ENCODE measurements around the gene ZMYM3. TPM values are rescaled to one million over a fixed set of nuclear protein-coding genes. Genes with fewer than 3 reads are reported as not detected.

Gene ZMYM3
- total and polyA plus RNA-seq, 2 experiments from 2014 or later, result 31.0 to 71.1 TPM

DNA sequence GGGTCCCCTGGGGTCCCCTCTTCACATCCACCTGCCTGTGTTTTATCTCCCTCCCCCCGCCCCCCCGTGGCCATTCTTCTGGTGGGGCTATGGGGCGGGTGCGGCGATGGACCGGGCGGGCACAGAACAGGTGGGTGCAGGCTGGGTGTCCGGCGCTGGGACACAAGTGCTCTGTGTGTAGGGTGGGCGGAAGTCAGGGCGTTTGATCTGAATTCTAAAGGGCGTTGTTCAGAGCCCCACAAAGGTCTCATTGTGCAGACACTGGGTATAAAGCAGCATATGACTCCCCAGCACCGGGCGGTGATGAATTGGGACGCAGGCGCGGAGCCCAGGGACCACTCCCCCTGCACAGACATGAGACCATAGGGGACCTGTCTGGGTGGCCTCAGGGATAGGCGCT is 31.0 kb downstream of the ZMYM3 start, which contains the start of gene GJB1 (continued):
- TF ChIP-seq, protein P1, sequence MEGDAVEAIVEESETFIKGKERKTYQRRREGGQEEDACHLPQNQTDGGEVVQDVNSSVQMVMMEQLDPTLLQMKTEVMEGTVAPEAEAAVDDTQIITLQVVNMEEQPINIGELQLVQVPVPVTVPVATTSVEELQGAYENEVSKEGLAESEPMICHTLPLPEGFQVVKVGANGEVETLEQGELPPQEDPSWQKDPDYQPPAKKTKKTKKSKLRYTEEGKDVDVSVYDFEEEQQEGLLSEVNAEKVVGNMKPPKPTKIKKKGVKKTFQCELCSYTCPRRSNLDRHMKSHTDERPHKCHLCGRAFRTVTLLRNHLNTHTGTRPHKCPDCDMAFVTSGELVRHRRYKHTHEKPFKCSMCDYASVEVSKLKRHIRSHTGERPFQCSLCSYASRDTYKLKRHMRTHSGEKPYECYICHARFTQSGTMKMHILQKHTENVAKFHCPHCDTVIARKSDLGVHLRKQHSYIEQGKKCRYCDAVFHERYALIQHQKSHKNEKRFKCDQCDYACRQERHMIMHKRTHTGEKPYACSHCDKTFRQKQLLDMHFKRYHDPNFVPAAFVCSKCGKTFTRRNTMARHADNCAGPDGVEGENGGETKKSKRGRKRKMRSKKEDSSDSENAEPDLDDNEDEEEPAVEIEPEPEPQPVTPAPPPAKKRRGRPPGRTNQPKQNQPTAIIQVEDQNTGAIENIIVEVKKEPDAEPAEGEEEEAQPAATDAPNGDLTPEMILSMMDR (conservative IDR thresholded peaks at IDR 0.05; ENCODE audit: low read depth in 2 of 2), result no peak
- no peak for TF ChIP-seq STAT1 (IDR thresholded peaks at IDR 0.05; ENCODE audit: unreplicated experiment)
- no peak for TF ChIP-seq JUNB (IDR thresholded peaks at IDR 0.05; ENCODE audit: unreplicated experiment)

DNA sequence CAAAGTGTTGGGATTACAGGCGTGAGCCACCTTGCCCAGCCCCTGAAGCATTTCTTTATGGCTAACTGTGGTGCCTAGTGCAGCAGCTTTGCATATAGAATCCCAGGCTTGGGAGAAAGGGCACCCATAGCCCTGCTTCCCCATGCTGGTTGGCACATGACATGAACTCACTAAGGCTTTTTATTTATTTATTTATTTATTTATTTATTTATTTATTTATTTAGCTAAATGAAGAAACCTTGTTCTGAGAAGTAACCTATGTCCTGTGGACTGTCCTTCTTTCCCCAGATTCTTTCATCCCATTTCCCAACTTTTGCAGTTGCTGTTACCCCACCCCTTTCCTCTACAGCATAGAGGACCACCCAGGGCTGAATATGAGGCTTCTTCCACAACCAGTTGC is 32.8 kb downstream of the ZMYM3 start:
- Mint-ChIP-seq H3K4me1 (peaks cover 33% of the 10 kb centered on the region), H3K9me3 (no peaks in the 10 kb centered on the region), H3K27ac (no peak overlapping the region), H3K36me3 (ENCODE audit: low read depth) (no peaks in the 10 kb centered on the region), H3K4me3 (no peak overlapping the region), H3K27me3 (ENCODE audit: insufficient read depth, low read depth, poor library complexity) (peaks cover 12% of the 10 kb centered on the region)
- no peak for ATAC-seq
- no peak overlapping the region for H2AFZ ChIP-seq
- H3K27me3 ChIP-seq (ENCODE audit: insufficient read depth), result no peaks in the 10 kb centered on the region
- H3K4me3 ChIP-seq, result no peak overlapping the region
- H3K27ac ChIP-seq (ENCODE audit: low read depth), result no peak overlapping the region
- DNase-seq (ENCODE audit: low spot score), result no peak
- no peaks in the 10 kb centered on the region for H3F3A ChIP-seq (replicated peaks; ENCODE audit: low read depth)
- no peak overlapping the region for H3K4me2 ChIP-seq
- no peaks in the 10 kb centered on the region for H3K9me2 ChIP-seq (ENCODE audit: insufficient read depth)
- H4K20me1 ChIP-seq (replicated peaks; ENCODE audit: insufficient read depth), result no peaks in the 10 kb centered on the region
- no peaks in the 10 kb centered on the region for H3K36me3 ChIP-seq (ENCODE audit: insufficient read depth)
- peaks cover 6% of the 10 kb centered on the region; the same call in 1 of the 2 replicates for H3K4me1 ChIP-seq (ENCODE audit: insufficient read depth)
- H3K79me2 ChIP-seq (replicated peaks; ENCODE audit: insufficient read depth), result no peaks in the 10 kb centered on the region
- TF ChIP-seq JUNB (IDR thresholded peaks at IDR 0.05; ENCODE audit: unreplicated experiment) (no peak), STAT1 (IDR thresholded peaks at IDR 0.05; ENCODE audit: unreplicated experiment) (no peak), CREB1 (CRISPR knock-in tag; IDR thresholded peaks at IDR 0.05; ENCODE audit: low read depth) (no peak), ZNF331 (CRISPR knock-in tag; IDR thresholded peaks at IDR 0.05; ENCODE audit: low read depth) (no peak), EZH2phosphoT487 (IDR thresholded peaks at IDR 0.05; ENCODE audit: unreplicated experiment) (no peak), EZH2 (IDR thresholded peaks at IDR 0.05; ENCODE audit: low read depth, unreplicated experiment) (no peak), NANOG (IDR thresholded peaks at IDR 0.05; ENCODE audit: borderline replicate concordance) (no peak), ZNF114 (CRISPR knock-in tag; IDR thresholded peaks at IDR 0.05) (no peak)
- TF ChIP-seq, protein P2, sequence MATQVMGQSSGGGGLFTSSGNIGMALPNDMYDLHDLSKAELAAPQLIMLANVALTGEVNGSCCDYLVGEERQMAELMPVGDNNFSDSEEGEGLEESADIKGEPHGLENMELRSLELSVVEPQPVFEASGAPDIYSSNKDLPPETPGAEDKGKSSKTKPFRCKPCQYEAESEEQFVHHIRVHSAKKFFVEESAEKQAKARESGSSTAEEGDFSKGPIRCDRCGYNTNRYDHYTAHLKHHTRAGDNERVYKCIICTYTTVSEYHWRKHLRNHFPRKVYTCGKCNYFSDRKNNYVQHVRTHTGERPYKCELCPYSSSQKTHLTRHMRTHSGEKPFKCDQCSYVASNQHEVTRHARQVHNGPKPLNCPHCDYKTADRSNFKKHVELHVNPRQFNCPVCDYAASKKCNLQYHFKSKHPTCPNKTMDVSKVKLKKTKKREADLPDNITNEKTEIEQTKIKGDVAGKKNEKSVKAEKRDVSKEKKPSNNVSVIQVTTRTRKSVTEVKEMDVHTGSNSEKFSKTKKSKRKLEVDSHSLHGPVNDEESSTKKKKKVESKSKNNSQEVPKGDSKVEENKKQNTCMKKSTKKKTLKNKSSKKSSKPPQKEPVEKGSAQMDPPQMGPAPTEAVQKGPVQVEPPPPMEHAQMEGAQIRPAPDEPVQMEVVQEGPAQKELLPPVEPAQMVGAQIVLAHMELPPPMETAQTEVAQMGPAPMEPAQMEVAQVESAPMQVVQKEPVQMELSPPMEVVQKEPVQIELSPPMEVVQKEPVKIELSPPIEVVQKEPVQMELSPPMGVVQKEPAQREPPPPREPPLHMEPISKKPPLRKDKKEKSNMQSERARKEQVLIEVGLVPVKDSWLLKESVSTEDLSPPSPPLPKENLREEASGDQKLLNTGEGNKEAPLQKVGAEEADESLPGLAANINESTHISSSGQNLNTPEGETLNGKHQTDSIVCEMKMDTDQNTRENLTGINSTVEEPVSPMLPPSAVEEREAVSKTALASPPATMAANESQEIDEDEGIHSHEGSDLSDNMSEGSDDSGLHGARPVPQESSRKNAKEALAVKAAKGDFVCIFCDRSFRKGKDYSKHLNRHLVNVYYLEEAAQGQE (IDR thresholded peaks at IDR 0.05; ENCODE audit: unreplicated experiment), result no peak
- TF ChIP-seq, protein P3, sequence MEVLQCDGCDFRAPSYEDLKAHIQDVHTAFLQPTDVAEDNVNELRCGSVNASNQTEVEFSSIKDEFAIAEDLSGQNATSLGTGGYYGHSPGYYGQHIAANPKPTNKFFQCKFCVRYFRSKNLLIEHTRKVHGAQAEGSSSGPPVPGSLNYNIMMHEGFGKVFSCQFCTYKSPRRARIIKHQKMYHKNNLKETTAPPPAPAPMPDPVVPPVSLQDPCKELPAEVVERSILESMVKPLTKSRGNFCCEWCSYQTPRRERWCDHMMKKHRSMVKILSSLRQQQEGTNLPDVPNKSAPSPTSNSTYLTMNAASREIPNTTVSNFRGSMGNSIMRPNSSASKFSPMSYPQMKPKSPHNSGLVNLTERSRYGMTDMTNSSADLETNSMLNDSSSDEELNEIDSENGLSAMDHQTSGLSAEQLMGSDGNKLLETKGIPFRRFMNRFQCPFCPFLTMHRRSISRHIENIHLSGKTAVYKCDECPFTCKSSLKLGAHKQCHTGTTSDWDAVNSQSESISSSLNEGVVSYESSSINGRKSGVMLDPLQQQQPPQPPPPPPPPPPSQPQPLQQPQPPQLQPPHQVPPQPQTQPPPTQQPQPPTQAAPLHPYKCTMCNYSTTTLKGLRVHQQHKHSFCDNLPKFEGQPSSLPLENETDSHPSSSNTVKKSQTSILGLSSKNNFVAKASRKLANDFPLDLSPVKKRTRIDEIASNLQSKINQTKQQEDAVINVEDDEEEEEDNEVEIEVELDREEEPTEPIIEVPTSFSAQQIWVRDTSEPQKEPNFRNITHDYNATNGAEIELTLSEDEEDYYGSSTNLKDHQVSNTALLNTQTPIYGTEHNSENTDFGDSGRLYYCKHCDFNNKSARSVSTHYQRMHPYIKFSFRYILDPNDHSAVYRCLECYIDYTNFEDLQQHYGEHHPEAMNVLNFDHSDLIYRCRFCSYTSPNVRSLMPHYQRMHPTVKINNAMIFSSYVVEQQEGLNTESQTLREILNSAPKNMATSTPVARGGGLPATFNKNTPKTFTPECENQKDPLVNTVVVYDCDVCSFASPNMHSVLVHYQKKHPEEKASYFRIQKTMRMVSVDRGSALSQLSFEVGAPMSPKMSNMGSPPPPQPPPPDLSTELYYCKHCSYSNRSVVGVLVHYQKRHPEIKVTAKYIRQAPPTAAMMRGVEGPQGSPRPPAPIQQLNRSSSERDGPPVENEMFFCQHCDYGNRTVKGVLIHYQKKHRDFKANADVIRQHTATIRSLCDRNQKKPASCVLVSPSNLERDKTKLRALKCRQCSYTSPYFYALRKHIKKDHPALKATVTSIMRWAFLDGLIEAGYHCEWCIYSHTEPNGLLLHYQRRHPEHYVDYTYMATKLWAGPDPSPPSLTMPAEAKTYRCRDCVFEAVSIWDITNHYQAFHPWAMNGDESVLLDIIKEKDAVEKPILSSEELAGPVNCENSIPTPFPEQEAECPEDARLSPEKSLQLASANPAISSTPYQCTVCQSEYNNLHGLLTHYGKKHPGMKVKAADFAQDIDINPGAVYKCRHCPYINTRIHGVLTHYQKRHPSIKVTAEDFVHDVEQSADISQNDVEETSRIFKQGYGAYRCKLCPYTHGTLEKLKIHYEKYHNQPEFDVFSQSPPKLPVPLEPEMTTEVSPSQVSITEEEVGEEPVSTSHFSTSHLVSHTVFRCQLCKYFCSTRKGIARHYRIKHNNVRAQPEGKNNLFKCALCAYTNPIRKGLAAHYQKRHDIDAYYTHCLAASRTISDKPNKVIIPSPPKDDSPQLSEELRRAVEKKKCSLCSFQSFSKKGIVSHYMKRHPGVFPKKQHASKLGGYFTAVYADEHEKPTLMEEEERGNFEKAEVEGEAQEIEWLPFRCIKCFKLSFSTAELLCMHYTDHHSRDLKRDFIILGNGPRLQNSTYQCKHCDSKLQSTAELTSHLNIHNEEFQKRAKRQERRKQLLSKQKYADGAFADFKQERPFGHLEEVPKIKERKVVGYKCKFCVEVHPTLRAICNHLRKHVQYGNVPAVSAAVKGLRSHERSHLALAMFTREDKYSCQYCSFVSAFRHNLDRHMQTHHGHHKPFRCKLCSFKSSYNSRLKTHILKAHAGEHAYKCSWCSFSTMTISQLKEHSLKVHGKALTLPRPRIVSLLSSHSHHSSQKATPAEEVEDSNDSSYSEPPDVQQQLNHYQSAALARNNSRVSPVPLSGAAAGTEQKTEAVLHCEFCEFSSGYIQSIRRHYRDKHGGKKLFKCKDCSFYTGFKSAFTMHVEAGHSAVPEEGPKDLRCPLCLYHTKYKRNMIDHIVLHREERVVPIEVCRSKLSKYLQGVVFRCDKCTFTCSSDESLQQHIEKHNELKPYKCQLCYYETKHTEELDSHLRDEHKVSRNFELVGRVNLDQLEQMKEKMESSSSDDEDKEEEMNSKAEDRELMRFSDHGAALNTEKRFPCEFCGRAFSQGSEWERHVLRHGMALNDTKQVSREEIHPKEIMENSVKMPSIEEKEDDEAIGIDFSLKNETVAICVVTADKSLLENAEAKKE (CRISPR knock-in tag; IDR thresholded peaks at IDR 0.05), result no peak
- TF ChIP-seq, protein P1 (conservative IDR thresholded peaks at IDR 0.05; ENCODE audit: low read depth in 2 of 2), result no peak
